A549 (cell line): Measurements from ENCODE around the gene RALGDS. TPM values are rescaled to one million over a fixed set of nuclear protein-coding genes. Genes with fewer than 3 reads are reported as not detected.

Source experiments
- ATAC-seq, 2 experiments: fragments of 200-7000 bp in 1 of 2; fragments of >200 bp in 1 of 2; cut with Nextera tagmentation in 1 of 2; cut with Tn5 transposase in 1 of 2; 3 replicates each; pipeline versions ENCODE4 v1.8.0 to v1.9.1; 2018 to 2020; ENCODE audit warnings: mild to moderate bottlenecking in 1 of 2, moderate library complexity in 1 of 2
- CTCF ChIA-PET: fragments of 300-600 bp; sonication (Branson Sonifier 250); formaldehyde crosslinking; extraction: SDS; loops from one replicate; lab custom pipeline; 2021; ENCODE audit warnings: antibody characterized with exemption, inconsistent platforms; lab: Yijun Ruan, JAX
- POLR2A ChIA-PET: fragments of 350-600 bp; formaldehyde crosslinking; extraction: SDS; loops from one replicate; lab custom pipeline; 2021; ENCODE audit warnings: antibody characterized with exemption, inconsistent platforms; lab: Yijun Ruan, JAX
- DNase-seq, 2 experiments: peaks; one replicate each; pipeline versions ENCODE4 v3.0.0 to v3.0.0-alpha.2; 2011 to 2016; ENCODE audit warnings: low read depth in 1 of 2, low spot score in 1 of 2
- FAIRE-seq: peaks from 2 replicates; lab custom pipeline; 2011; peaks lifted over from hg19 to GRCh38; lab: Jason Lieb, UNC
- H3K27ac ChIP-seq, 2 experiments: fragments of >200 bp; sonication (Bioruptor Twin); formaldehyde crosslinking; 3 replicates each; pipeline ENCODE4 v1.5.1; 2016 to 2017
- H3K4me1 ChIP-seq: fragments of >200 bp; sonication (Bioruptor Twin); formaldehyde crosslinking; 3 replicates; pipeline ENCODE4 v1.6.1; 2016
- H3K4me2 ChIP-seq: fragments of >200 bp; sonication (Bioruptor Twin); formaldehyde crosslinking; 3 replicates; pipeline ENCODE4 v1.6.1; 2016
- H3K4me3 ChIP-seq: fragments of >200 bp; sonication (Bioruptor Twin); formaldehyde crosslinking; 3 replicates; pipeline ENCODE4 v1.5.1; 2016
- H3K9me3 ChIP-seq: fragments of >200 bp; sonication (Bioruptor Twin); formaldehyde crosslinking; 3 replicates; pipeline ENCODE4 v1.6.1; 2016
- CEBPB ChIP-seq, 2 experiments: fragments of >200 bp in 1 of 2; sonication (Bioruptor Twin) in 1 of 2; formaldehyde crosslinking in 1 of 2; IDR thresholded peaks; 2 replicates each; pipeline ENCODE4 v1.6.1; 2012 to 2016
- CHD4 ChIP-seq: fragments of 200-600 bp; sonication (generic); IDR thresholded peaks from 2 replicates; pipeline ENCODE4 v1.6.1; 2016; ENCODE audit warnings: antibody characterized with exemption, mild to moderate bottlenecking, borderline replicate concordance
- EHF ChIP-seq: fragments of 250-450 bp; sonication (Bioruptor Pico); IDR thresholded peaks from 2 replicates; pipeline ENCODE4 v1.5.0; 2020; ENCODE audit warnings: mild to moderate bottlenecking
- FOSL2 ChIP-seq, 2 experiments: fragments of 450-650 bp in 1 of 2; fragments of >200 bp in 1 of 2; sonication (Bioruptor Twin) in 1 of 2; formaldehyde crosslinking; IDR thresholded peaks; 2 replicates each; pipeline versions ENCODE4 v1.5.0 to v1.6.1; 2016 to 2020; ENCODE audit warnings: mild to moderate bottlenecking in 1 of 2, moderate library complexity in 1 of 2
- FOXS1 ChIP-seq: fragments of 250-450 bp; sonication (Bioruptor Pico); IDR thresholded peaks from 2 replicates; pipeline ENCODE4 v1.5.0; 2020; ENCODE audit warnings: mild to moderate bottlenecking, moderate library complexity
- HDAC2 ChIP-seq: fragments of 200-600 bp; sonication (generic); IDR thresholded peaks from 2 replicates; pipeline ENCODE4 v1.6.1; 2016
- HOXA7 ChIP-seq: fragments of 250-450 bp; sonication (Bioruptor Pico); IDR thresholded peaks from 2 replicates; pipeline ENCODE4 v1.5.0; 2020; ENCODE audit warnings: mild to moderate bottlenecking, moderate library complexity
- JUN ChIP-seq, 2 experiments: fragments of >200 bp; sonication (Bioruptor Twin); formaldehyde crosslinking; IDR thresholded peaks; 2 replicates in 1 of 2; 3 replicates in 1 of 2; pipeline ENCODE4 v1.6.1; 2016 to 2017
- KDM1A ChIP-seq: fragments of 200-600 bp; sonication (generic); IDR thresholded peaks from 2 replicates; pipeline ENCODE4 v1.6.1; 2016; ENCODE audit warnings: low read depth, mild to moderate bottlenecking
- MAFK ChIP-seq: fragments of 450-650 bp; IDR thresholded peaks from 2 replicates; pipeline ENCODE4 v1.6.1; 2014; ENCODE audit not compliant: partially characterized antibody
- MYC ChIP-seq: IDR thresholded peaks from 2 replicates; pipeline ENCODE4 v1.6.1; 2012; ENCODE audit warnings: mild to moderate bottlenecking, inconsistent platforms, low read length, improper control_type of control experiment, borderline replicate concordance
- POLR2AphosphoS2 ChIP-seq: conservative IDR thresholded peaks from 2 replicates; pipeline ENCODE4 v1.6.1; 2012; ENCODE audit warnings: low read length, improper control_type of control experiment, inconsistent platforms
- RARB ChIP-seq: fragments of 250-450 bp; sonication (Bioruptor Pico); IDR thresholded peaks from 2 replicates; pipeline ENCODE4 v1.8.0; 2021; ENCODE audit warnings: mild to moderate bottlenecking, moderate library complexity
- RCOR1 ChIP-seq: fragments of 150-350 bp; IDR thresholded peaks from 2 replicates; pipeline ENCODE4 v1.6.1; 2014; ENCODE audit warnings: antibody characterized with exemption, low read length, low read depth
- RFX5 ChIP-seq: fragments of 450-650 bp; IDR thresholded peaks from 2 replicates; pipeline ENCODE4 v1.7.1; 2014; ENCODE audit warnings: antibody characterized with exemption, mild to moderate bottlenecking, moderate library complexity
- RNF2 ChIP-seq: fragments of 200-600 bp; sonication (generic); IDR thresholded peaks from 2 replicates; pipeline ENCODE4 v1.6.1; 2016; ENCODE audit warnings: low read depth, mild to moderate bottlenecking, antibody characterized with exemption, moderate library complexity, borderline replicate concordance
- SREBF2 ChIP-seq: fragments of 450-650 bp; IDR thresholded peaks from 2 replicates; pipeline ENCODE4 v1.6.1; 2014; ENCODE audit warnings: mild to moderate bottlenecking, moderate library complexity
- TFCP2L1 ChIP-seq: fragments of 250-450 bp; sonication (Bioruptor Pico); IDR thresholded peaks from 2 replicates; pipeline ENCODE4 v1.5.0; 2021; ENCODE audit warnings: mild to moderate bottlenecking
- TP53 ChIP-seq: fragments of 250-450 bp; sonication (Bioruptor Pico); IDR thresholded peaks from 2 replicates; pipeline ENCODE4 v1.5.0; 2021; ENCODE audit warnings: mild to moderate bottlenecking, moderate library complexity
- ZC3H11A ChIP-seq: fragments of 450-650 bp; IDR thresholded peaks from 2 replicates; pipeline ENCODE4 v1.6.1; 2014; ENCODE audit warnings: antibody characterized with exemption, mild to moderate bottlenecking
- ZNF302 ChIP-seq: fragments of 250-450 bp; sonication (Bioruptor Pico); IDR thresholded peaks from 2 replicates; pipeline ENCODE4 v1.9.0; 2021; ENCODE audit warnings: inconsistent platforms, mild to moderate bottlenecking, moderate library complexity
- ZSCAN20 ChIP-seq: fragments of 250-450 bp; sonication (Bioruptor Pico); IDR thresholded peaks from 2 replicates; pipeline ENCODE4 v1.8.0; 2022; ENCODE audit warnings: mild to moderate bottlenecking, moderate library complexity
- WGBS: methylation state at CpG from one replicate; pipeline ENCODE4 v1.1.6; 2017; ENCODE audit errors: missing lambda C conversion rate; 5-methylcytosine and 5-hydroxymethylcytosine counted together
- polyA plus RNA-seq, 4 experiments: library from polyadenylated mRNA; depleted of rRNA in 3 of 4; stranded (reverse); fragments of >200 nt; fragmentation: RNase III in 1 of 4; extraction: RNeasy Plus Mini Kit Qiagen cat#74134 plus additional on column Dnase treatment in 1 of 4; gene quantifications; 2 replicates in 3 of 4; 3 replicates in 1 of 4; pipeline ENCODE4 v1.2.3, GENCODE V29; 2011 to 2017
- TF ChIP-seq, protein P1 (sequence below): fragments of >200 bp; sonication (Bioruptor Twin); formaldehyde crosslinking; IDR thresholded peaks from 3 replicates; pipeline ENCODE4 v1.6.1; 2016
- TF ChIP-seq, protein P2 (sequence below): fragments of 450-650 bp; IDR thresholded peaks from 2 replicates; pipeline ENCODE4 v1.6.1; 2014; ENCODE audit warnings: antibody characterized with exemption
- TF ChIP-seq, protein P3 (sequence below): fragments of 200-600 bp; sonication (generic); IDR thresholded peaks from 2 replicates; pipeline ENCODE4 v1.6.1; 2016; ENCODE audit warnings: antibody characterized with exemption, mild to moderate bottlenecking, moderate library complexity
- TF ChIP-seq, protein P4 (sequence below): fragments of >200 bp; sonication (Bioruptor Twin); formaldehyde crosslinking; IDR thresholded peaks from 3 replicates; pipeline ENCODE4 v1.5.1; 2016
- TF ChIP-seq, protein P5 (sequence below): IDR thresholded peaks from 2 replicates; pipeline ENCODE4 v1.6.1; 2012
- TF ChIP-seq, protein P6 (sequence below): fragments of 250-450 bp; sonication (Bioruptor Pico); IDR thresholded peaks from 2 replicates; pipeline ENCODE4 v1.5.0; 2020; ENCODE audit warnings: low read depth, mild to moderate bottlenecking, moderate library complexity

RALGDS gene
- polyA plus RNA-seq, 2 of the 4 experiments (the other 2 are of a cell fraction): 8.9 to 12.1 TPM

DNA sequence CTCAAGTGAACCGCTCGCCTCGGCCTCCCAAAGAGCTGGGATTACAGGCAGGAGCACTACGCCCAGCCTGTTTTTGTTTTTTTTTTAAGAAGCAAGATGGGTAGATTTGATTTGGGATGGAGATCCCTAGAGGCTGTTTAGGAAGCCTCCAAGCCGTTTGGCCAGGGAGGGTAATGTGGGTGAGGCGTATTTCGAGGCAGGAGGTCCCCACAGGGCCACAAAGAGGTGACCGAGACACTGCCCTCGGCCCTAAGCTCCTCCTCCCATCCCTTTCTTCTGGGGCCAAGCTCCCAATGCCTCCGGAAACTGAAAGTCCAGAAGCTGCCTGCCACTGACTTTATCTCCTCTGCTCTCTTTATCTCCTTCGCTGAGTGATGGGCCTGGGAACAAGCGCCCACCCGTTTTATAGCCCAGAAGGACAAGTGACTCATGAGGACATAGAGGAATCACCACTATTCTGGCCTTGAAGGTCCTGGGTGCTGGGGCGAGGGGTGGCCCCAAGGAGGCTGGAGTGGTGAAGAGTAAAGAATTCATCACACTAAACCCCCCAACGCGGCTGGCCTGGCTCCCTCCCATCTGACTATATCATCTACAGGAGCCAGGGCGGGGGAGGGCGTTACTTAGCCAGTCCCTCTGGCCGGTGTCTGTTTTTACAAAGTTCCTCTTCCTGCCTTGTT, 2.0 kb upstream of the RALGDS start:
- H3K4me3 ChIP-seq: no peak overlapping the region
- 0 out of 6 replicates have a peak overlapping the region, but pooled peaks of 1 of the 2 experiments have one; percentile 12 for H3K27ac ChIP-seq
- POLR2A ChIA-PET: interaction anchor here (0.5 to 1.7 kb wide), 2 partner anchors 62 to 93 kb away, joined by 5 to 6 read pairs; partner anchors contain the start of gene GTF3C5

DNA sequence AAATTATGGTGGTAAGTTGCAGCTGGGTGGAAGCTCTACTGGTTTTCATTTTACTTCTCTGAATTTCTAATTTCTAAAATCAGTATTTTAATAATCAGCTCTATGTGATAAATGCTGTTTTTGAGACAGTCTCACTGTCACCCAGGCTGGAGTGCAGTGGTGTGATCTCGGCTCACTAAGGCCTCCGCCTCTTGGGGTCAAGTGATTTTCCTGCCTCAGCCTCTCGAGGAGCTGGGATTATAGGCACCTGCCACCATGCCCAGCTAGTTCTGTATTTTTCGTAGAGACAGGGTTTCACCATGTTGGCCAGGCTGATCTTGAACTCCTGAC, 1.5 kb upstream of the RALGDS start:
- 81% methylated on average over 4 of the region's 4 CpGs for WGBS
- H3K4me2 ChIP-seq: no peak overlapping the region
- no peak overlapping the region for H3K27ac ChIP-seq
- no peaks in the 10 kb centered on the region for H3K9me3 ChIP-seq
- no peak for FAIRE-seq
- CTCF ChIA-PET: interaction anchor here (0.6 to 30.3 kb wide), 3 partner anchors 21 to 389 kb away, joined by 3 to 1284 read pairs (median 3); no protein-coding TSS in a partner anchor
- no peak overlapping the region for H3K4me3 ChIP-seq
- DNase-seq: no peak
- peaks cover 20% of the 10 kb centered on the region for H3K4me1 ChIP-seq
- POLR2A ChIA-PET: interaction anchor here (1.7 kb wide), 1 partner anchor 92 kb away, joined by 6 read pairs; the partner anchor contains the start of gene GTF3C5
- ATAC-seq: no peak
- TF ChIP-seq ZNF302 (CRISPR knock-in tag) (no peak), ZSCAN20 (CRISPR knock-in tag) (no peak), RFX5 (no peak), CEBPB (IDR thresholded peaks at IDR 0.05) (no peak), RCOR1 (no peak), FOXS1 (no peak), MYC (no peak), FOSL2 (IDR thresholded peaks at IDR 0.05) (no peak), FOSL2 (CRISPR knock-in tag; IDR thresholded peaks at IDR 0.05) (no peak), EHF (CRISPR knock-in tag) (no peak), KDM1A (no peak), ZC3H11A (no peak), POLR2AphosphoS2 (no peak), TP53 (CRISPR knock-in tag) (no peak)
- TF ChIP-seq, protein P1, sequence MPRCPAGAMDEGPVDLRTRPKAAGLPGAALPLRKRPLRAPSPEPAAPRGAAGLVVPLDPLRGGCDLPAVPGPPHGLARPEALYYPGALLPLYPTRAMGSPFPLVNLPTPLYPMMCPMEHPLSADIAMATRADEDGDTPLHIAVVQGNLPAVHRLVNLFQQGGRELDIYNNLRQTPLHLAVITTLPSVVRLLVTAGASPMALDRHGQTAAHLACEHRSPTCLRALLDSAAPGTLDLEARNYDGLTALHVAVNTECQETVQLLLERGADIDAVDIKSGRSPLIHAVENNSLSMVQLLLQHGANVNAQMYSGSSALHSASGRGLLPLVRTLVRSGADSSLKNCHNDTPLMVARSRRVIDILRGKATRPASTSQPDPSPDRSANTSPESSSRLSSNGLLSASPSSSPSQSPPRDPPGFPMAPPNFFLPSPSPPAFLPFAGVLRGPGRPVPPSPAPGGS: no peak
- TF ChIP-seq, protein P2, sequence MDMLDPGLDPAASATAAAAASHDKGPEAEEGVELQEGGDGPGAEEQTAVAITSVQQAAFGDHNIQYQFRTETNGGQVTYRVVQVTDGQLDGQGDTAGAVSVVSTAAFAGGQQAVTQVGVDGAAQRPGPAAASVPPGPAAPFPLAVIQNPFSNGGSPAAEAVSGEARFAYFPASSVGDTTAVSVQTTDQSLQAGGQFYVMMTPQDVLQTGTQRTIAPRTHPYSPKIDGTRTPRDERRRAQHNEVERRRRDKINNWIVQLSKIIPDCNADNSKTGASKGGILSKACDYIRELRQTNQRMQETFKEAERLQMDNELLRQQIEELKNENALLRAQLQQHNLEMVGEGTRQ: no peak
- TF ChIP-seq, protein P3, sequence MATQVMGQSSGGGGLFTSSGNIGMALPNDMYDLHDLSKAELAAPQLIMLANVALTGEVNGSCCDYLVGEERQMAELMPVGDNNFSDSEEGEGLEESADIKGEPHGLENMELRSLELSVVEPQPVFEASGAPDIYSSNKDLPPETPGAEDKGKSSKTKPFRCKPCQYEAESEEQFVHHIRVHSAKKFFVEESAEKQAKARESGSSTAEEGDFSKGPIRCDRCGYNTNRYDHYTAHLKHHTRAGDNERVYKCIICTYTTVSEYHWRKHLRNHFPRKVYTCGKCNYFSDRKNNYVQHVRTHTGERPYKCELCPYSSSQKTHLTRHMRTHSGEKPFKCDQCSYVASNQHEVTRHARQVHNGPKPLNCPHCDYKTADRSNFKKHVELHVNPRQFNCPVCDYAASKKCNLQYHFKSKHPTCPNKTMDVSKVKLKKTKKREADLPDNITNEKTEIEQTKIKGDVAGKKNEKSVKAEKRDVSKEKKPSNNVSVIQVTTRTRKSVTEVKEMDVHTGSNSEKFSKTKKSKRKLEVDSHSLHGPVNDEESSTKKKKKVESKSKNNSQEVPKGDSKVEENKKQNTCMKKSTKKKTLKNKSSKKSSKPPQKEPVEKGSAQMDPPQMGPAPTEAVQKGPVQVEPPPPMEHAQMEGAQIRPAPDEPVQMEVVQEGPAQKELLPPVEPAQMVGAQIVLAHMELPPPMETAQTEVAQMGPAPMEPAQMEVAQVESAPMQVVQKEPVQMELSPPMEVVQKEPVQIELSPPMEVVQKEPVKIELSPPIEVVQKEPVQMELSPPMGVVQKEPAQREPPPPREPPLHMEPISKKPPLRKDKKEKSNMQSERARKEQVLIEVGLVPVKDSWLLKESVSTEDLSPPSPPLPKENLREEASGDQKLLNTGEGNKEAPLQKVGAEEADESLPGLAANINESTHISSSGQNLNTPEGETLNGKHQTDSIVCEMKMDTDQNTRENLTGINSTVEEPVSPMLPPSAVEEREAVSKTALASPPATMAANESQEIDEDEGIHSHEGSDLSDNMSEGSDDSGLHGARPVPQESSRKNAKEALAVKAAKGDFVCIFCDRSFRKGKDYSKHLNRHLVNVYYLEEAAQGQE: no peak
- TF ChIP-seq, protein P4, sequence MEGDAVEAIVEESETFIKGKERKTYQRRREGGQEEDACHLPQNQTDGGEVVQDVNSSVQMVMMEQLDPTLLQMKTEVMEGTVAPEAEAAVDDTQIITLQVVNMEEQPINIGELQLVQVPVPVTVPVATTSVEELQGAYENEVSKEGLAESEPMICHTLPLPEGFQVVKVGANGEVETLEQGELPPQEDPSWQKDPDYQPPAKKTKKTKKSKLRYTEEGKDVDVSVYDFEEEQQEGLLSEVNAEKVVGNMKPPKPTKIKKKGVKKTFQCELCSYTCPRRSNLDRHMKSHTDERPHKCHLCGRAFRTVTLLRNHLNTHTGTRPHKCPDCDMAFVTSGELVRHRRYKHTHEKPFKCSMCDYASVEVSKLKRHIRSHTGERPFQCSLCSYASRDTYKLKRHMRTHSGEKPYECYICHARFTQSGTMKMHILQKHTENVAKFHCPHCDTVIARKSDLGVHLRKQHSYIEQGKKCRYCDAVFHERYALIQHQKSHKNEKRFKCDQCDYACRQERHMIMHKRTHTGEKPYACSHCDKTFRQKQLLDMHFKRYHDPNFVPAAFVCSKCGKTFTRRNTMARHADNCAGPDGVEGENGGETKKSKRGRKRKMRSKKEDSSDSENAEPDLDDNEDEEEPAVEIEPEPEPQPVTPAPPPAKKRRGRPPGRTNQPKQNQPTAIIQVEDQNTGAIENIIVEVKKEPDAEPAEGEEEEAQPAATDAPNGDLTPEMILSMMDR: no peak

More for the DNA sequence above, 2.0 kb upstream of the RALGDS start:
- FAIRE-seq: no peak
- H3K4me2 ChIP-seq: no peak overlapping the region
- CTCF ChIA-PET: interaction anchor here (0.6 to 30.3 kb wide), 3 partner anchors 20 to 389 kb away, joined by 3 to 1284 read pairs (median 3); no protein-coding TSS in a partner anchor
- H3K9me3 ChIP-seq: no peaks in the 10 kb centered on the region
- TF ChIP-seq RARB (CRISPR knock-in tag) (no peak), TFCP2L1 (CRISPR knock-in tag) (no peak), JUN (IDR thresholded peaks at IDR 0.05) (no peak), HOXA7 (CRISPR knock-in tag) (no peak), ZC3H11A (no peak), RNF2 (no peak), SREBF2 (no peak), RCOR1 (no peak), MAFK (no peak), EHF (CRISPR knock-in tag) (no peak), CHD4 (no peak), KDM1A (no peak), HDAC2 (no peak)
- TF ChIP-seq, protein P5, sequence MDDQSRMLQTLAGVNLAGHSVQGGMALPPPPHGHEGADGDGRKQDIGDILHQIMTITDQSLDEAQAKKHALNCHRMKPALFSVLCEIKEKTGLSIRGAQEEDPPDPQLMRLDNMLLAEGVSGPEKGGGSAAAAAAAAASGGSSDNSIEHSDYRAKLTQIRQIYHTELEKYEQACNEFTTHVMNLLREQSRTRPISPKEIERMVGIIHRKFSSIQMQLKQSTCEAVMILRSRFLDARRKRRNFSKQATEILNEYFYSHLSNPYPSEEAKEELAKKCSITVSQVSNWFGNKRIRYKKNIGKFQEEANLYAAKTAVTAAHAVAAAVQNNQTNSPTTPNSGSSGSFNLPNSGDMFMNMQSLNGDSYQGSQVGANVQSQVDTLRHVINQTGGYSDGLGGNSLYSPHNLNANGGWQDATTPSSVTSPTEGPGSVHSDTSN: no peak
- TF ChIP-seq, protein P6, sequence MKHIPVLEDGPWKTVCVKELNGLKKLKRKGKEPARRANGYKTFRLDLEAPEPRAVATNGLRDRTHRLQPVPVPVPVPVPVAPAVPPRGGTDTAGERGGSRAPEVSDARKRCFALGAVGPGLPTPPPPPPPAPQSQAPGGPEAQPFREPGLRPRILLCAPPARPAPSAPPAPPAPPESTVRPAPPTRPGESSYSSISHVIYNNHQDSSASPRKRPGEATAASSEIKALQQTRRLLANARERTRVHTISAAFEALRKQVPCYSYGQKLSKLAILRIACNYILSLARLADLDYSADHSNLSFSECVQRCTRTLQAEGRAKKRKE: no peak
- TF ChIP-seq, protein P2: no peak
- TF ChIP-seq, all 56 proteins: peak for 0
- H3K4me1 ChIP-seq: peaks cover 20% of the 10 kb centered on the region
- ATAC-seq (0 out of 6 replicates have a peak, but pooled peaks of 1 of the 2 experiments have one; percentile 5), DNase-seq (no peak)
- 70% methylated on average over 19 of the region's 19 CpGs for WGBS
